Left cardiac atrium (tissue), 4 donors: ENCODE results near the gene LEKR1. TPM values are rescaled to one million over a fixed set of nuclear protein-coding genes. Genes with fewer than 3 reads are reported as not detected.
"Not testable (repeated sequence)": the region's sequence is repeated elsewhere in the genome, so short reads cannot be mapped to it uniquely, and the experiment has no call there.

Experiments used
- ATAC-seq, 2 donors: fragments of 200-7000 bp; cut with Tn5 transposase; one replicate each; pipeline ENCODE4 v1.9.1; 2020; ENCODE audit warnings: mild to moderate bottlenecking in 2 of 2, moderate library complexity in 2 of 2
- DNase-seq: peaks from one replicate; pipeline ENCODE4 v3.0.0-alpha.2; 2020
- intact Hi-C, 2 donors: fragments of 100-400 bp; cut with DNase I; formaldehyde crosslinking; loops; one replicate each; pipeline versions ENCODE4 v1.14.1 to v1.15.1; 2022 to 2023
- total RNA-seq, 2 donors: library from RNA; stranded (reverse); fragmentation: NEBNext Ultra II Directional; extraction: Animal tissue kit (Norgen Biotek cat#: 25700); gene quantifications; one replicate each; pipeline ENCODE4 v1.2.1, GENCODE V29; 2021
- donor health status: DM: no; HTN: yes; CAD: no.
- donor health status: DM: no; HTN: yes; CAD: no; lungs with severe emphysema.
- donor health status: DM: yes; HTN: yes; CAD: no.
- donor health status: Dilated cardiomyopathy.

Gene LEKR1
- total RNA-seq, 2 donors from 2014 or later, result 0.65 to 2.3 TPM

DNA sequence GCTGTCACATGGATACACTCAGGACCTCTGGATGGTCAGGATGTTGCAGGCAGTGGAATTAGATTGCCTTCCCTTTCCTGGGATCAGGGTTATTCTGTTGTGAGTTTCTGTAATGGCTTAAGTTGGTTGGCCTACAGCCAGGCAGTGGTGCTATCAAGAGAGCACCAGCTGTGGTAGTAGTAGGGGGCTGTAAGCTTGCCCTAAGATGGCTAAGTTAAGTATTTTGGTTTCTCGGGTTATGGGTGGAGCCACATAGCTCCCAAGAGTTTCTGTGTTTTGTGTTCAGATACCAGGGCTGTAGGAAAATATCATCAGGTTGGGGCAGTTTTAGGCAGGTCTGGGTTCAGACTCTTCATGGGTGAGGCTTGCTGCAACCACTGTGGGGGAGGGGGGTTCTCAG, 59.6 kb downstream of the LEKR1 start:
- ATAC-seq (no peak), DNase-seq (no peak)
- intact Hi-C loops, result no loop called here

DNA sequence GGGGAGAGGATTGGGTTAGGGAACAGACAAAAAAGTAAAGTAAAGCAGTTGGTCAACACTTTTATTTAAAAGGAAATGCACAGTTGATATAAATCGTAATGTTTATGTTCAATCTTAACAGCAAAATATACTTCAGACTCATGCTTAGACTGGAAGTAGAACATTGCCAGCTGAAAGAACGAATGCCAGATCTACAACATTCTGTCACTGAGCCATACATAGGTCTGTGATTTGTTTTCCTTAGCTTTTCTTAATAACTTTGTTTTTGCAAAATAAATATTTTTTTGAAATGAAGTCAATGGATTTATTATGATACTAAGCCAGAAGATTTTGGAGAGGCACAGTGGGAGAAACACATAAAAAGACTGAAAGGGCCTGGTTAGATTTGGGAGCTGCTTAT, 62.0 kb downstream of the LEKR1 start:
- intact Hi-C loops, result no loop called here
- no peak for ATAC-seq

DNA sequence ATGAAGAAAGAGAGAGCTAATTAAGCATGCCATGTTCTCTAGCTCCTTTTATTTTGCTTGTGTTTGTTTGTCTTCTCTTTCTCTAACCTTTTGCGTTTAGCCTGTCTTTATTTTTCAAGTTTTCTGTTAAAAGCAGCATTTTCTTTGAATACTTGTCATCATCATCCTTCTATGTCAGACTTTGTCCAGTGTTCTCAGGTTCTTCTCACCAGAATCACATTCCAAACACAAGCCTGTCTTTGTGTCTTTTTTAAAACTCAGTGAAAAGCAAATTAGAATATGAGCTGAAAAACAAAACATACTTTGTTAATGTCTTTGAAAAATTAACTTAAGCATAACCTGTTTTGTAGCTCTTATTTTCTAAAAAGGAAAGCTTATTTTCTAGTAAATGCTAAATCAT, 62.4 kb downstream of the LEKR1 start:
- DNase-seq (no peak), ATAC-seq (no peak)
- intact Hi-C loops, result no loop called here

More for the DNA sequence above, 62.0 kb downstream of the LEKR1 start:
- DNase-seq, result no peak

DNA sequence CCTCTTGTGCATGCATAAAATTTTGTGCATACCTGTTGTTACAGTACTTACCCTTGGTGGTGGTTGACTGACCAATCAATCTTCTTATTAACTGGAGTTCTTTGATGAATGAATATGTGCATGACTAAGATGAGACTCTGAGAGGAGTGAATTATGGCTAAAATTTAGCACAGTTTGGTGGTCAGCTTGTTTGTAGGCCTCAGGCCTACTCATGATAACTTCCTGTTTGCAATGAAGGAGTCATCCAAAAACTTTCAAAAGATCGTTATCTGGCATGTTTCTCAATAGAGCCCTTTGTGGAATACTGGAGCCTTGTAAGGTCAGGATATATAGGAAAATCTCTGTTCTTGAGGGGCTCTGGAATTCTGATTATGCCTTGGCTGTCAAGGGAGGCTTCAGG, 66.5 kb downstream of the LEKR1 start:
- intact Hi-C loops, result no loop called here
- DNase-seq (no peak), ATAC-seq (no peak)

GRCh38 chr3:156895374-156895773, 69.2 kb downstream of the LEKR1 start:
- ATAC-seq, intact Hi-C loops, DNase-seq: not testable (repeated sequence)

DNA sequence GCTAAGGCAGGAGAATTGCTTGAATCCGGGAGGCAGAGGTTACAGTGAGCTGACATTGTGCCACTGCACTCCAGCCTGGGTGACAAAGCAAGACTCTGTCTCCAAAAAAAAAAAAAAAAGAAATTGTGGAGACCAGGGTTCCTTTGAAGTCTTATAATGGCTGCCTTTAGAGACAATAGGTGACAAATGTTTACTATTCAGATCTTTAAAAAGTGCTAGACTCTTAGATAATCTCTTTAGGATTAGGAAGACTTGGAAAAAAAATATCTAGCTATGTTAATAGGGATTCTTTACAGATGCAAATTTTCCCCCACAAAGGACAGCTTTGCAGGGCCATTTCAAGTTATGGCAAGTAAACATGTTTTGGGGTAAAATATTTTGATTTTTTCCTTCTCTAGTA, 71.7 kb downstream of the LEKR1 start:
- ATAC-seq, DNase-seq, intact Hi-C loops: not testable (repeated sequence)

- ATAC-seq (no peak), DNase-seq (no peak)
- intact Hi-C loops, result no loop called here
Measured at GRCh38 chr3:156898296-156898880, 72.2 kb downstream of the LEKR1 start.

DNA sequence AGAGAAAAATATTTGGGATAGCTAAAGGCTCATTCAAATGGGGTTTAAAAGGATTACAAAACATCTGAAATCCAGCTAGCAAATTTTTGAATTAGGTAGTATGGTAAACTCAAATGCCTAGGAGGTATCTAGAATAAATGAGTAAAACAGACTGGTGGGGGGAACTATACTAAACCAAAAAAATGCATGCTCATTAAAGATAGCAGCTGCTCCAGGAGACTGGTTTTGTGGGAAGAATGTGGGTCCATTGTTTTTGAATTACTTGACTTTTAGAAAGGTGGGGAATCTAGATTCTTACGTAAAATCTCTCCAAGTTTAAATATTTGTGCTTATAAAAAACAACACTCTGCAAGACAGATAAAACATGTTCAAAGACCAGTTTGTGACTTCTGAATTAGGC, 73.8 kb downstream of the LEKR1 start:
- intact Hi-C loops, result no loop called here
- ATAC-seq, result no peak

GRCh38 chr3:156902916-156903315, 76.8 kb downstream of the LEKR1 start:
- ATAC-seq (no peak), DNase-seq (no peak)
- intact Hi-C loops, result no loop called here

More for the DNA sequence above, 73.8 kb downstream of the LEKR1 start:
- DNase-seq, result no peak

DNA sequence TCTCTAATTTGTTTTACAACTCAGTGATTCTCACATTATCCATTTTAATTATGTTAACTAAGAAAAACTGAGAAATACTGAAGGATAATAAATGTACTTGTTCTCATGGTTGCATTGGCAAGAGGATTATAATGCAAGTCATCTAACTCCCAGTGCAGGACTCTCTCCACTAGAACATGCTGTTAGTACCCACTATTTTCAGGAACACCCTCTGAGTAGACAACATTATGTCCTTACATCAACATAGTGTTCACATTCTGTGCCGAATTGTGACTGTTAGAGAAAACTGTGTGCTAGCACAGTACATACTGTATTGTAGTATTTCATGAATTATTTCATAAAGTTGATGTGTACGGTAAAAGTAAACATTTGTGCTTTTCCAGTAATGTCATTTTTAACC, 80.1 kb downstream of the LEKR1 start:
- no peak for DNase-seq
- ATAC-seq, result no peak
- intact Hi-C loops, result no loop called here

GRCh38 chr3:156908398-156908797, 82.2 kb downstream of the LEKR1 start:
- DNase-seq, result no peak

DNA sequence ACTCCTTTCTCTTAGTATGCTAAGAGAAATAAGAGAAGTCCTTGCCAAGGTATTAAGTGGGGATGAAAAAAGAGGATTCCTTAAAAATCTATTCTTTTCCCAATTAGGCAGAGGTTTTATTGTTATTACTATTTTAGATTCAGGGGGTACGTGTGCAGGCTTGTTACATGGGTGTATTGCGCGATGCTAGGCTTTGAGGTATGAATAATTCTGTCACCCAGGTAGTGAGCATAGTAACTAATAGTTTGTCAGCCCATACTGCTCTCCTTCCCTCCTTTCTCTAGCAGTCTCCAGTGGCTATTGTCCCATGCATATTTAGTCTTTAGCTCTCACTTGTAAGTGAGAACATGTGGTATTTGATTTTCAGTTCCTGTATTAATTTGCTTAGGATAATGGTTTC, 83.9 kb downstream of the LEKR1 start:
- DNase-seq (no peak), ATAC-seq (no peak)
- intact Hi-C loops, result no loop called here

More at GRCh38 chr3:156908398-156908797, 82.2 kb downstream of the LEKR1 start:
- intact Hi-C loops, result no loop called here
- no peak for ATAC-seq

DNA sequence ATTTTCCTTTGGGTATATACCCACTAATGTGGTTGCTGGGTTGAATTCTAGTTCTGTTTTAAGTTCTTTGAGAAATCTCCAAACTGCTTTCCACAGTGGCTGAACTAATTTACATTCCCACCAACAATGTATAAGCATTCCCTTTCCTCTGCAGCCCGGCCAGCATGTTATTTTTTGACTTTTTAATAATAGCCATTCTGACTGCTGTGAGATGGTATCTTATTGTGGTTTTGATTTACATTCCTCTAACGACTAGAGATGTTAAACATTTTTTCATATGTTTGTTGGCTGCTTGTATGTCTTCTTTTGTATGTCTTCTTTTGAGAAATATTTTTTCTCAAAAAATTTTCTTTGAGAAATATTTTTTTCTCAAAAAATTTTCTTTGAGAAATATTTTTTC, 84.7 kb downstream of the LEKR1 start:
- DNase-seq, ATAC-seq, intact Hi-C loops: not testable (repeated sequence)

GRCh38 chr3:156914300-156914699, 88.1 kb downstream of the LEKR1 start:
- DNase-seq, intact Hi-C loops, ATAC-seq: not testable (repeated sequence)

- no peak for ATAC-seq
- no peak for DNase-seq
- intact Hi-C loops, result no loop called here
Measured at GRCh38 chr3:156915372-156915771, 89.2 kb downstream of the LEKR1 start.

DNA sequence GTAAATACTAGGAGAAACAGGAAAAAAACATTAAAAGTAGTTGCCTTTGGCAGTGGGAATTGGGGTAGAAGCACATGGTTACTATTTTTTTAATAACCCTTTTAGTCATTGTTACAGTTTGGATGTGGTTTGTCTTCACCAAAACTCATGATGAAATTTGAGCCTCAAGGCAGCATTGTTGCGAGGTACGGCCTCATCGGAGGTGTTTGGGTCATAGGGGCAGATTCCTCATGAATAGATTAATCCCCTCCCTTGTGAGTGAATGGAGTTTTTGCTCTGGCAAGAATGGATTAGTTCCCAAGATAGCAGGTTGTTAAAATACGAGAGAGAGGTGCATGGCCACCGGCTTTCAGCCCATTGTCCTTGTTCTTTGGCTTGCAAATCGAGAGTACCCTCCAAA, 92.6 kb downstream of the LEKR1 start:
- intact Hi-C loops, result no loop called here
- ATAC-seq (no peak), DNase-seq (no peak)

DNA sequence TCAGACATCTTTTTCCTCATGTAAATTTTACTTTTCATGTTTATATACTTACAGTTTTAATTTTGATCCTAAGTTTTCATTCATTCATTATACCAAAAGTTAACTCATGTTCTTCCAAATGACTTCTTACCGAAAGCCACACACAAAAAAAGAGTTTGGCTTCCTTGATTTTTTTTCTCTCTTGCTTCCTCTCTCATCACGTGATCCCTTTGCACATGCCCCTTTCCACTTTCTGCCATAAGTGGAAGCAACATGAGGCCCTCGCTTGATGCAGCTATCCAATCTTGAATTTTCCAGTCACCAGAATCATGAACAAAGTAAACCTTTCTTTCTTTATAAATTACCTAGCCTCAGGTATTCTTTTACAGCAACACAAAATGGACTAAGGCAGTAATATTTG, 93.7 kb downstream of the LEKR1 start:
- no peak for DNase-seq
- no peak for ATAC-seq
- intact Hi-C loops, result no loop called here

DNA sequence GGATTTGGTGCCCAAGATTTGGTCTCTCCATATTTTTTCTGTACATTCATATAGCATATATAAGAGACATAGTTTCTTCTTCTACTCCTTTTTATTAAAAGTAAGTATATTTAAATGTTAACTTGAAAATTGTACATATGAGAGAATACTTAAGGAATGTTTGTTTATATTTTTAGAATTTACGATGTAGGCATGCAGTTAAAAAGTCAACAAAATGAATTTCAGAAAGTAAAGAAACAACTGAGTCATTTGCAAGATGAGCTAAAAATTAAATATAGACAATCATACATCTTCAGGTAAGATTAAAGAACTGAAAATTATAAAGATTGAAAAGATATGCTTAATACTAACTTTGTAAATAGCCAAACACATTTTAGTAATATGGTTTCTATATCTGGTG, 94.2 kb downstream of the LEKR1 start:
- ATAC-seq, result no peak
- no peak for DNase-seq
- intact Hi-C loops, result no loop called here

DNA sequence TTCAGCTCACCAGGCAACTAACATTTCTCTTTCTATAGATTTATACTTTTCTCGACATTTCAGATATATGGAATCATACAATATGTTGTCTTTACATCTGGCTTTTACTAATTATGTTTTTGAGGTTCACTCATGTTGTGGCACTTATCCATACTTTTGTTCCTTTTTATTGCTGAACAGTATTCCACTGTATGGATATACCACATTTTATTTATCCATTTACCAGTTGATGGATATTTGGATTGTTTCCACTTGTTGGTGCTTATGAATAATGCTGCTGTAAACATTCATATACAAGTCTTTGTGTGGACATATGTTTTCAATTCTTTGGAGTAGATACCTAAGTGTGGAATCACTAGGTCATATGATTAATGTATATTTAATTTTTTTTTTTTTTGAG, 97.2 kb downstream of the LEKR1 start:
- no peak for DNase-seq
- intact Hi-C loops, result no loop called here
- ATAC-seq, result no peak

GRCh38 chr3:156938724-156939123, 112.6 kb downstream of the LEKR1 start:
- DNase-seq, result no peak
- intact Hi-C loops, result no loop called here
- ATAC-seq, result no peak

- no peak for DNase-seq
- intact Hi-C loops, result no loop called here
Measured at GRCh38 chr3:156939315-156939714, 113.2 kb downstream of the LEKR1 start.

GRCh38 chr3:156941311-156941710, 115.2 kb downstream of the LEKR1 start:
- DNase-seq (no peak), ATAC-seq (no peak)

More at GRCh38 chr3:156939315-156939714, 113.2 kb downstream of the LEKR1 start:
- no peak for ATAC-seq

More at GRCh38 chr3:156941311-156941710, 115.2 kb downstream of the LEKR1 start:
- intact Hi-C loops, result no loop called here
